ENCODE results near the gene MAP3K10. TPM values are rescaled to one million over a fixed set of nuclear protein-coding genes. Genes with fewer than 3 reads are reported as not detected.

The MAP3K10 gene
- total and polyA plus RNA-seq, 2 of the 13 experiments (the other 11 are each of a cell fraction or from before 2014, with no cell fraction given), result 3.4 to 5.0 TPM

GRCh38 chr19:40217934-40218890, 27.0 kb downstream of the MAP3K10 start, which contains the start of gene TTC9B:
TTC9B (minus strand) TSS chr19:40218384; CDS start chr19:40218381, 3 bp downstream.
- H3K9me3 ChIP-seq (ENCODE audit: low read length), result no peaks in the 10 kb centered on the region
- H3K79me2 ChIP-seq (ENCODE audit: insufficient read depth, low read length), result no peaks in the 10 kb centered on the region
- no peak within 1 kb of the TSS for H3K9ac ChIP-seq (ENCODE audit: insufficient read depth, low read depth, low read length)
- H2AFZ ChIP-seq (ENCODE audit: low read length), result no peak within 1 kb of the TSS
- POLR2A ChIA-PET, result no interaction called here
- in situ Hi-C loops (cut with HindIII; ENCODE audit: extremely low pct_ligation_motif_present, low pct_unique_long_range_greater_than_20kb) (no loop called here), intact Hi-C loops (cut with micrococcal nuclease; ENCODE audit: unreplicated experiment) (no loop called here)
- ATAC-seq (peak; percentile 27), FAIRE-seq (no peak), DNase-seq (ENCODE audit: low spot score) (no peak)
- peaks cover 0 to 7% of the 10 kb centered on the region in 2 experiments; a peak in 1 of 5 replicates for H3K27me3 ChIP-seq (ENCODE audit: control insufficient read depth in 1 of 2, insufficient read depth in 2 of 2, low read length in 2 of 2)
- peak within 1 kb of the TSS; percentile 7; the same call in 1 of the 2 replicates for H3K4me2 ChIP-seq (ENCODE audit: low read depth, low read length)
- no peaks in the 10 kb centered on the region for H4K20me1 ChIP-seq (ENCODE audit: insufficient read depth, low read length)
- no peak within 1 kb of the TSS; a peak in 1 of 6 replicates for H3K4me3 ChIP-seq (replicated peaks in 1 of 3; ENCODE audit: insufficient read depth in 1 of 3, low read depth in 2 of 3, low read length in 3 of 3)
- 13% methylated on average over 37 of the region's 75 CpGs for WGBS (ENCODE audit: low lambda C conversion rate)
- no peaks in the 10 kb centered on the region for H3K36me3 ChIP-seq (replicated peaks in 1 of 2; ENCODE audit: control insufficient read depth in 1 of 2, insufficient read depth in 2 of 2, low read length in 2 of 2)
- BruUV-seq (replicated peaks), result no TSS peak
- no peak within 1 kb of the TSS for H3K27ac ChIP-seq (ENCODE audit: extremely low read length, insufficient read depth, low read length)
- CTCF ChIA-PET (ENCODE audit: low intra/inter-chr PET ratio, low total read pairs), result no interaction called here
- peaks cover 7% of the 10 kb centered on the region for H3K4me1 ChIP-seq (ENCODE audit: insufficient read depth, low read length)
- TF ChIP-seq HOXD1 (CRISPR knock-in tag; IDR thresholded peaks at IDR 0.05), result no peak
- no peak for TF ChIP-seq ZNF510 (CRISPR knock-in tag; IDR thresholded peaks at IDR 0.05; ENCODE audit: low read depth)
- peak; percentile 85; the same call in 1 of the 2 replicates for TF ChIP-seq KDM1A (CRISPR knock-in tag; IDR thresholded peaks at IDR 0.05)
- peak; percentile 20; the same call in 1 of the 2 replicates for TF ChIP-seq SUZ12 (IDR thresholded peaks at IDR 0.05; ENCODE audit: low read depth, low read length)
- TF ChIP-seq ZNF775 (CRISPR knock-in tag; IDR thresholded peaks at IDR 0.05; ENCODE audit: borderline replicate concordance), result no peak
- TF ChIP-seq ZNF777 (CRISPR knock-in tag; IDR thresholded peaks at IDR 0.05), result peak; percentile 72
- TF ChIP-seq ZNF251 (CRISPR knock-in tag; IDR thresholded peaks at IDR 0.05), result no peak
- no peak for TF ChIP-seq NAIF1 (CRISPR knock-in tag; IDR thresholded peaks at IDR 0.05; ENCODE audit: borderline replicate concordance)
- TF ChIP-seq ZNF773 (CRISPR knock-in tag; IDR thresholded peaks at IDR 0.05; ENCODE audit: borderline replicate concordance), result 0 out of 2 replicates have a peak, but pooled peaks have one; percentile 31
- TF ChIP-seq HNF4A (CRISPR knock-in tag; IDR thresholded peaks at IDR 0.05), result no peak
- TF ChIP-seq KLF6 (CRISPR knock-in tag; IDR thresholded peaks at IDR 0.05), result no peak
- no peak for TF ChIP-seq MIXL1 (CRISPR knock-in tag; IDR thresholded peaks at IDR 0.05)
- TF ChIP-seq, protein P1, sequence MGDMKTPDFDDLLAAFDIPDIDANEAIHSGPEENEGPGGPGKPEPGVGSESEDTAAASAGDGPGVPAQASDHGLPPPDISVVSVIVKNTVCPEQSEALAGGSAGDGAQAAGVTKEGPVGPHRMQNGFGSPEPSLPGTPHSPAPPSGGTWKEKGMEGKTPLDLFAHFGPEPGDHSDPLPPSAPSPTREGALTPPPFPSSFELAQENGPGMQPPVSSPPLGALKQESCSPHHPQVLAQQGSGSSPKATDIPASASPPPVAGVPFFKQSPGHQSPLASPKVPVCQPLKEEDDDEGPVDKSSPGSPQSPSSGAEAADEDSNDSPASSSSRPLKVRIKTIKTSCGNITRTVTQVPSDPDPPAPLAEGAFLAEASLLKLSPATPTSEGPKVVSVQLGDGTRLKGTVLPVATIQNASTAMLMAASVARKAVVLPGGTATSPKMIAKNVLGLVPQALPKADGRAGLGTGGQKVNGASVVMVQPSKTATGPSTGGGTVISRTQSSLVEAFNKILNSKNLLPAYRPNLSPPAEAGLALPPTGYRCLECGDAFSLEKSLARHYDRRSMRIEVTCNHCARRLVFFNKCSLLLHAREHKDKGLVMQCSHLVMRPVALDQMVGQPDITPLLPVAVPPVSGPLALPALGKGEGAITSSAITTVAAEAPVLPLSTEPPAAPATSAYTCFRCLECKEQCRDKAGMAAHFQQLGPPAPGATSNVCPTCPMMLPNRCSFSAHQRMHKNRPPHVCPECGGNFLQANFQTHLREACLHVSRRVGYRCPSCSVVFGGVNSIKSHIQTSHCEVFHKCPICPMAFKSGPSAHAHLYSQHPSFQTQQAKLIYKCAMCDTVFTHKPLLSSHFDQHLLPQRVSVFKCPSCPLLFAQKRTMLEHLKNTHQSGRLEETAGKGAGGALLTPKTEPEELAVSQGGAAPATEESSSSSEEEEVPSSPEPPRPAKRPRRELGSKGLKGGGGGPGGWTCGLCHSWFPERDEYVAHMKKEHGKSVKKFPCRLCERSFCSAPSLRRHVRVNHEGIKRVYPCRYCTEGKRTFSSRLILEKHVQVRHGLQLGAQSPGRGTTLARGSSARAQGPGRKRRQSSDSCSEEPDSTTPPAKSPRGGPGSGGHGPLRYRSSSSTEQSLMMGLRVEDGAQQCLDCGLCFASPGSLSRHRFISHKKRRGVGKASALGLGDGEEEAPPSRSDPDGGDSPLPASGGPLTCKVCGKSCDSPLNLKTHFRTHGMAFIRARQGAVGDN (CRISPR knock-in tag; IDR thresholded peaks at IDR 0.05), result peak; percentile 35; the same call in 1 of the 2 replicates
- no peak for TF ChIP-seq NR1H2 (CRISPR knock-in tag; IDR thresholded peaks at IDR 0.05; ENCODE audit: borderline replicate concordance, low read depth)
- no peak for TF ChIP-seq GPN1 (CRISPR knock-in tag; IDR thresholded peaks at IDR 0.05; ENCODE audit: borderline replicate concordance)
- no peak for TF ChIP-seq ZNF160 (CRISPR knock-in tag; IDR thresholded peaks at IDR 0.05)
- TF ChIP-seq DPF2 (CRISPR knock-in tag; IDR thresholded peaks at IDR 0.05; ENCODE audit: borderline replicate concordance, low read depth), result no peak
- TF ChIP-seq, protein P2, sequence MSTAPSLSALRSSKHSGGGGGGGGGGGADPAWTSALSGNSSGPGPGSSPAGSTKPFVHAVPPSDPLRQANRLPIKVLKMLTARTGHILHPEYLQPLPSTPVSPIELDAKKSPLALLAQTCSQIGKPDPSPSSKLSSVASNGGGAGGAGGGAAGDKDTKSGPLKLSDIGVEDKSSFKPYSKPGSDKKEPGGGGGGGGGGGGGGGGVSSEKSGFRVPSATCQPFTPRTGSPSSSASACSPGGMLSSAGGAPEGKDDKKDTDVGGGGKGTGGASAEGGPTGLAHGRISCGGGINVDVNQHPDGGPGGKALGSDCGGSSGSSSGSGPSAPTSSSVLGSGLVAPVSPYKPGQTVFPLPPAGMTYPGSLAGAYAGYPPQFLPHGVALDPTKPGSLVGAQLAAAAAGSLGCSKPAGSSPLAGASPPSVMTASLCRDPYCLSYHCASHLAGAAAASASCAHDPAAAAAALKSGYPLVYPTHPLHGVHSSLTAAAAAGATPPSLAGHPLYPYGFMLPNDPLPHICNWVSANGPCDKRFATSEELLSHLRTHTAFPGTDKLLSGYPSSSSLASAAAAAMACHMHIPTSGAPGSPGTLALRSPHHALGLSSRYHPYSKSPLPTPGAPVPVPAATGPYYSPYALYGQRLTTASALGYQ (CRISPR knock-in tag; IDR thresholded peaks at IDR 0.05), result no peak

Data from HepG2 (cell line).